HG03103 (cell line): ENCODE data around the gene SCYL1.
A peak's percentile ranks its signal among the peaks of the same experiment; 100 is the strongest.

ENCODE experiments used
- ATAC-seq: cut with Tn5 transposase; IDR thresholded peaks from one replicate; pipeline ENCODE4 v1.9.1; 2021; ENCODE audit warnings: low read depth; ENCODE audit not compliant: unreplicated experiment

SCYL1 gene

GRCh38 chr11:65492637-65493366 lies 32.1 kb upstream of the SCYL1 start:
- no peak for ATAC-seq

GRCh38 chr11:65493367-65494176 lies 31.3 kb upstream of the SCYL1 start:
- no peak for ATAC-seq

GRCh38 chr11:65496304-65497140 lies 28.4 kb upstream of the SCYL1 start:
- no peak for ATAC-seq

GRCh38 chr11:65497141-65498041 lies 27.5 kb upstream of the SCYL1 start:
- peak; percentile 52 for ATAC-seq

GRCh38 chr11:65498042-65498726 lies 26.7 kb upstream of the SCYL1 start:
- no peak for ATAC-seq

- ATAC-seq: no peak
These were observed 26.2 kb upstream of the SCYL1 start for GRCh38 chr11:65498727-65498976.

GRCh38 chr11:65498977-65499712 lies 25.7 kb upstream of the SCYL1 start, which contains the start of gene MALAT1:
Gene MALAT1, plus strand, starts transcription at chr11:65499045.
- ATAC-seq: no peak

GRCh38 chr11:65499713-65500386 lies 25.0 kb upstream of the SCYL1 start:
- no peak for ATAC-seq

GRCh38 chr11:65500387-65501185 lies 24.3 kb upstream of the SCYL1 start:
- no peak for ATAC-seq

GRCh38 chr11:65501186-65501471 lies 23.8 kb upstream of the SCYL1 start:
- no peak for ATAC-seq

GRCh38 chr11:65501472-65502273 lies 23.2 kb upstream of the SCYL1 start:
- ATAC-seq: no peak

GRCh38 chr11:65502274-65502554 lies 22.7 kb upstream of the SCYL1 start:
- no peak for ATAC-seq

GRCh38 chr11:65502555-65503367 lies 22.1 kb upstream of the SCYL1 start:
- no peak for ATAC-seq

GRCh38 chr11:65503368-65503948 lies 21.4 kb upstream of the SCYL1 start:
- no peak for ATAC-seq

- no peak for ATAC-seq
These were observed 20.8 kb upstream of the SCYL1 start for GRCh38 chr11:65503949-65504673.
